GM23248 (cell line): ENCODE results near the gene ACER2.

Experiments
- EZH2 ChIP-seq: fragments of 200-600 bp; sonication (generic); IDR thresholded peaks from 2 replicates; pipeline ENCODE4 v1.6.1; 2018; ENCODE audit warnings: antibody characterized with exemption, mild to moderate bottlenecking; ENCODE audit not compliant: insufficient read depth, poor library complexity, severe bottlenecking
- EZH2phosphoT487 ChIP-seq: fragments of 200-600 bp; sonication (generic); IDR thresholded peaks from 2 replicates; pipeline ENCODE4 v1.6.1; 2018; ENCODE audit warnings: antibody characterized with exemption, moderate library complexity, mild to moderate bottlenecking, low read depth; ENCODE audit not compliant: insufficient read depth

DNA sequence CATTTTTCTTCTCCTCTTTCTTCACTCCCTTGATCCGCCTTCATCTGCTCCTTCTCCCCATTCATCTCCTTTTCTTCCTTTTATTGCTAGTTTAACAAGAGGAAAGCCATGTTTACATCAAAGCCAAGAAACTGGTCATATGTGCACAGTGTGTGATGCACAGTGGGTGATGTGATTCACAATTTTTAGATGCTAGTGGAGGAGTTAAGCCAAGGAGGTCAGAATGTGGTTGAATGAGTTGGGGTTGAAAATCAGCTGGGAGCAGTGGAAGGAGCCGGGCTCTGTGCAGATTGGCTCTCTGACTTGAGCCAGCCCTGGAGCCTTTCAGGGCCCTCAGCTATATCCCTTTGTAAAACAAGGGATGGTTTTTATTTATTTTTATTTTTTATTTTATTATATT lies 7.3 kb downstream of the ACER2 start:
- TF ChIP-seq EZH2 (no peak), EZH2phosphoT487 (no peak)
